GM12872 (cell line): ENCODE results near the gene AGMO.

ENCODE experiments used
- TF ChIP-seq, protein P1 (sequence below): IDR thresholded peaks from 3 replicates; pipeline ENCODE4 v1.5.1; 2011; ENCODE audit warnings: low read depth, mild to moderate bottlenecking, low read length, moderate library complexity; ENCODE audit not compliant: insufficient read depth

Gene AGMO

DNA sequence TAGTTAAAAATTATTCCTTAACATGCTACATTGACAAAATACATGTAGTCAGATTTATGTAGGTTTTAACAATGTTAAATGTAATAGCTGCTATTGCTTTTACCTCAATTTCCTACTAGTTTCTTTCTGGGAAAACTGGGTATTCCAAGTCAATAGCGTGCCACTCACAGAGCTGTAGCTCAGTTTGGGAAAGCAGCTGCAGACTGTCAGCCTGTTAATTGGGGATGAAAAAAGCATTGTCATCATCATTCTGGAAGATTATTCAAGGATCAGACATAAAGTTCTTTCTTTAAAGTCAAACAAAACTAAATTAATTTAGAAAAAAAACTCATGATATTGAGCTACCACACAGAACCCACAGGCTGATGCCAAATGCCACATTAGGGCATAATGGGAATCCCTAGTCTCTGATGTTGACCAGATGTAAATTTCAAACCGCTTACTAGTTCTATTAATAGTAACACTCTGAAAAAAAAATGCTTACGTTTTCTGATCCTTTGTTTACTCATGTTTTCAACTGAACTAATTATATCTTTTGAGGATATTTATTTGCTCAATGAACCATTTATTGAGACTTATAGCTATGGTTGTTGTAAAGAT, 19.6 kb upstream of the AGMO start:
- TF ChIP-seq, protein P1, sequence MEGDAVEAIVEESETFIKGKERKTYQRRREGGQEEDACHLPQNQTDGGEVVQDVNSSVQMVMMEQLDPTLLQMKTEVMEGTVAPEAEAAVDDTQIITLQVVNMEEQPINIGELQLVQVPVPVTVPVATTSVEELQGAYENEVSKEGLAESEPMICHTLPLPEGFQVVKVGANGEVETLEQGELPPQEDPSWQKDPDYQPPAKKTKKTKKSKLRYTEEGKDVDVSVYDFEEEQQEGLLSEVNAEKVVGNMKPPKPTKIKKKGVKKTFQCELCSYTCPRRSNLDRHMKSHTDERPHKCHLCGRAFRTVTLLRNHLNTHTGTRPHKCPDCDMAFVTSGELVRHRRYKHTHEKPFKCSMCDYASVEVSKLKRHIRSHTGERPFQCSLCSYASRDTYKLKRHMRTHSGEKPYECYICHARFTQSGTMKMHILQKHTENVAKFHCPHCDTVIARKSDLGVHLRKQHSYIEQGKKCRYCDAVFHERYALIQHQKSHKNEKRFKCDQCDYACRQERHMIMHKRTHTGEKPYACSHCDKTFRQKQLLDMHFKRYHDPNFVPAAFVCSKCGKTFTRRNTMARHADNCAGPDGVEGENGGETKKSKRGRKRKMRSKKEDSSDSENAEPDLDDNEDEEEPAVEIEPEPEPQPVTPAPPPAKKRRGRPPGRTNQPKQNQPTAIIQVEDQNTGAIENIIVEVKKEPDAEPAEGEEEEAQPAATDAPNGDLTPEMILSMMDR: no peak

DNA sequence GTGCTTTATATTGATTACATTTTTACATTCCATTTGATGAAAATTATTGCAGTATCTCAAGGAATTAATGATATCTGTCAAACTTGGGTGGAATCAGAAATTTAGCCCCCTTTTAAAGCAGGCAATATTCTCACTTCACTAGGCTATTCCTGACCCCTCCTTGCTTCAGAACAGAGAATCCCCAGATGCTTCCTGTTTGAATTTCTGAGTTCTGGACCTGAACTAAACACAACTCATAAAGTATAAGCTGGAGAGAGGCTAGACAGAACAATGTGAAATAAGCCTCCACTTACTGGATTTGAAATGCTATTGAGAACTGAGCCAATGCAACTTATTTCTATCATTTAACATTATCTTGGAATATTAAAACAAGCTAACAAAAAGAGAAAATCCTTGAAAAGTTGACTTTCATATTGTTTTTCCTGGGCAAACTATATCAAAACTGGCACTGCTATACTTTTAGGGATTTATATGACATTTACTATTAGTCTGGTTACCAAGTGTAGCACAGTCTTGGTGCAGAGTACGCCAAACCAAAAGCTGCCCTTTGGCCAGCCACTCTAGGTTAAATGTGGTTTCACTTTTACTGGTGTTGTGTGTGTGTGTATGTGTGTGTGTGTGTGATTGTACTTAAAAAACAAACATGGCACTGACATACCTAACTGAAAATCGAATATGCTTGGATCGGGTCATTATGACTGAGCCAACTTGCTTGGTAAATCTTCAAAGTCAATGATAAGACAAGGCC, 19.0 kb upstream of the AGMO start:
- TF ChIP-seq, protein P1: no peak

DNA sequence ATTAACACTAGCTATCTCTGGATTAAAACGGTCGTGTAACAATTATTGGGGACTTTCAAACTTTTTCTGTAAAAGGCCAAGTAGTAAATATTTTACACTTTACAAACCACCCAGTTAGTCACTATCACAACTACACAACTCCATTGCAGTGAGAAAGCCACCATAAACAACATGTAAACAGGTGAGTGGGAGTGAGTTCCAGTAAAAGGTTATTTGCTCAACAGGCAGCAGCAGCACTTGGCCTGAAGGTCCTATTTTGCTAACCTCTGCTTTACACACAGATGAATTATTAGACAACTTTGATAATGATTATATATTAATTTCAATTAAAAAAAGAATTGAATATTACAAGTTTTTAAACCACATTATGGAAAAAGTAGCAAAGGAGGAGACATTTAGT, 15.8 kb upstream of the AGMO start:
- TF ChIP-seq, protein P1: no peak

DNA sequence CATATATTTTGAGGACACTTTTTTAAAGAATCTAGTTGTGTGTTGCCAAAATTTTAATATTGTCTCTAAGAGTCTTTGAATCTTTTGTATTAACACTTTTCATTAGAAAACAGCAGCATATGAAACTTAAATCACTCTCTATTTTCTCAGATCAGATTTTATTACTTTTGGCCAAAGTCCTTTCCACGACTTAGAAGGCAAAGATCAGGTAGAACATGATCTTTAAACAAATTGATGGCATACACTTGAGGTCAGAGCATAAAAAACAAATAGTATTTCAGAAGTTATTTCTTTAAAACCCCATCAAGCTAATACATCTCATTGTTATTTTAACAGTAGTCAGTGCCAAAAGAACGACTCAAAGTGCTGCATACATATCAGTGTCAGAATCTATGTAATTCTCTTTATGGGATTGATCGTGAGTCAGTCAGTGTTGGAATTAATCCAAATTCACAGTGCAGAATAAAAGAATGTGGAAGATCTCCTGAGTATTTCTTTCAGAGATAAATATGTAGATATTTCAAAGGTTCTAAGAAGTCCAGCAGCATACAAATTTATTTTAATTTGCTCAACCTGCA, 9.6 kb upstream of the AGMO start:
- TF ChIP-seq, protein P1: no peak

DNA sequence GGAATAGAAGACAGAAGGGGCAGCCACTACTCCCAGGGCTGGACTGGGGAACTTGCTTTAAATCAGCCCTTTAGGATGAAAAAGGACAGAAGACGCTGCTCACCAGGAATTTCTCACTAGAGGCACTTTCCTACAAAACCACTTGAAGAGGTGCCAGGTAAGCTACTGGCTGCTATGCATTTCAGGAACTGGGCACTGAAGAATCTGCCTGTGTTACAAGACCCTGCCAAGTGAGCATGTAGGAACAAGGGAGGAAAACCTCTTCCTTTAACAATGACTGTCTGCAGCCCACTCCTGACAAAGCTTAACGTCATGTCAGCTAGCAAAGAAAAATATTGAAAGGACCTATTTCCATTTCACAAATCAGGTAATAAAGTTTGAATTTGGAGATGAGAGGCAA, 5.8 kb upstream of the AGMO start:
- TF ChIP-seq, protein P1: no peak

DNA sequence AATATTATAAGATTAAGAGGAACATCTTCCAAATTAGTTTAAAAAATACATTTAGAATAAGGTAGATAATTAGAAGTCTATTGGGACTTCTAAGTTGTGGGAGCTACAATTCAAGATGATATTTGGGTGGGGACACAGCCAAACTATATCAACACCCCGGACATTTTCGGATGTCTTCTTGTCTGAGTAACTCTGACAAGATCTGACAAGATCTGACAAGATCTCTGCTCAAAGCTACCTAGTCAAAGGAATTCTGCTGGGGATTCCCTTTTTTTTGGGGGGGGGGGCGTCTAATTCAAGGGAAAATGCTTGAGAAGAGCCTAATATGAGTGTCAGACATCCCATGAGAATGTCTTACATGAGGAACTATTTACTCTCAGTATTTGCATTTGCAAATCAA, 5.2 kb upstream of the AGMO start:
- TF ChIP-seq, protein P1: no peak

DNA sequence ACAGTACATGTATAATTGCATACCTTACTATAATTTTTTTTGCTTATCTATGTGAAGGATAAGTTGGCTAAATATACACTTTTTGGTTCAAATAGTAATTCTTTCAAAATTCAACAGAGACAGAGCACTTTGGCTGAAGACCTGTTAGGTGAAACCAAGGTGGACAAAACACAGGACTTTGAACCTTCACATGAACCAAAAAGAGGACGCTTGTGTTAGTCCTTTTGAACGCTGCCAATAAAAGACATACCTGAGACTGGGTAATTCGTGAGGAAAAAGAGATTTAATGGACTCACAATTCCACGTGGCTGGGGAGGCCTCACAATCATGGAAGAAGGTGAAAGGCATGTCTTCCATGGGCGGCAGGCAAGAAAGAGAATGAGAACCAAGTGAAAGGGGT, 4.7 kb upstream of the AGMO start:
- TF ChIP-seq, protein P1: no peak
